ENCODE measurements around the gene ALDH1B1. TPM values are rescaled to one million over a fixed set of nuclear protein-coding genes. Genes with fewer than 3 reads are reported as not detected.

ALDH1B1 gene
- total RNA-seq, 1 experiment from 2014 or later = 46.6 TPM

- Histone ChIP-seq H3K4me1 (ENCODE audit: control insufficient read depth in 1 of 2, insufficient read depth in 2 of 2, low read length in 2 of 2) (no peaks in the 10 kb centered on the region), H3K36me3 (ENCODE audit: control insufficient read depth in 1 of 2, insufficient read depth in 2 of 2, low read length in 2 of 2) (no peaks in the 10 kb centered on the region), H3K9ac (ENCODE audit: low read length) (no peak within 1 kb of the TSS), H3K9me3 (ENCODE audit: control insufficient read depth in 1 of 2, insufficient read depth in 1 of 2, low read depth in 1 of 2, low read length in 2 of 2) (no peaks in the 10 kb centered on the region), H4K20me1 (ENCODE audit: insufficient read depth) (no peaks in the 10 kb centered on the region), H3K9me2 (ENCODE audit: insufficient read depth) (no peaks in the 10 kb centered on the region), H3K79me2 (ENCODE audit: insufficient read depth, low read length) (no peaks in the 10 kb centered on the region), H3K27me3 (ENCODE audit: insufficient read depth, low read length) (peaks cover 2% of the 10 kb centered on the region; the same call in 1 of the 2 replicates), H2AFZ (ENCODE audit: low read depth, low read length, poor library complexity, severe bottlenecking) (no peak within 1 kb of the TSS), H3K27ac (ENCODE audit: low read depth, low read length) (no peak within 1 kb of the TSS), H3K4me2 (ENCODE audit: low read length) (no peak within 1 kb of the TSS), H3K4me3 (replicated peaks in 1 of 2; ENCODE audit: low read depth in 1 of 2, low read length in 2 of 2) (no peak within 1 kb of the TSS)
- ChIA-PET POLR2A (no interaction called here), RAD21 (ENCODE audit: low non-redundant PET in 1 of 2, low total read pairs in 2 of 2, uncharacterized antibody in 2 of 2, unreplicated experiment in 2 of 2) (no interaction called here), CTCF (no interaction called here)
- ATAC-seq = no peak
- intact Hi-C loops (cut with micrococcal nuclease) = no loop called here
- no TSS peak for BruUV-seq (replicated peaks)
- DNase-seq (ENCODE audit: low read depth, low spot score) = no peak
- TF ChIP-seq YY1 (IDR thresholded peaks at IDR 0.05; ENCODE audit: extremely low read depth, insufficient replicate concordance, low read depth, low read length) (no peak), ZNF274 (IDR thresholded peaks at IDR 0.05; ENCODE audit: low read depth, low read length) (no peak), EZH2phosphoT487 (IDR thresholded peaks at IDR 0.05; ENCODE audit: borderline replicate concordance) (no peak), TCF7L2 (IDR thresholded peaks at IDR 0.05; ENCODE audit: borderline replicate concordance, extremely low read depth, insufficient read depth, insufficient read length) (no peak), FOSL1 (IDR thresholded peaks at IDR 0.05; ENCODE audit: low read depth) (no peak), ELF1 (IDR thresholded peaks at IDR 0.05; ENCODE audit: borderline replicate concordance, low read depth) (no peak), CEBPB (IDR thresholded peaks at IDR 0.05; ENCODE audit: low read depth) (no peak), RAD21 (IDR thresholded peaks at IDR 0.05; ENCODE audit: low read depth) (no peak), CBX3 (IDR thresholded peaks at IDR 0.05; ENCODE audit: low read depth) (no peak), ZBTB33 (IDR thresholded peaks at IDR 0.05; ENCODE audit: extremely low read depth, insufficient replicate concordance, low read length) (no peak), POLR2A (IDR thresholded peaks at IDR 0.05; ENCODE audit: borderline replicate concordance, extremely low read depth, insufficient read depth, insufficient read length) (no peak), POLR2AphosphoS5 (IDR thresholded peaks at IDR 0.05; ENCODE audit: low read depth, low read length) (no peak), EZH2 (IDR thresholded peaks at IDR 0.05) (no peak), EGR1 (IDR thresholded peaks at IDR 0.05; ENCODE audit: low read depth) (no peak), SRF (IDR thresholded peaks at IDR 0.05; ENCODE audit: low read depth) (no peak), ATF3 (IDR thresholded peaks at IDR 0.05) (no peak)
- TF ChIP-seq, protein P1, sequence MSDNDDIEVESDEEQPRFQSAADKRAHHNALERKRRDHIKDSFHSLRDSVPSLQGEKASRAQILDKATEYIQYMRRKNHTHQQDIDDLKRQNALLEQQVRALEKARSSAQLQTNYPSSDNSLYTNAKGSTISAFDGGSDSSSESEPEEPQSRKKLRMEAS (IDR thresholded peaks at IDR 0.05) = no peak
- TF ChIP-seq, protein P2, sequence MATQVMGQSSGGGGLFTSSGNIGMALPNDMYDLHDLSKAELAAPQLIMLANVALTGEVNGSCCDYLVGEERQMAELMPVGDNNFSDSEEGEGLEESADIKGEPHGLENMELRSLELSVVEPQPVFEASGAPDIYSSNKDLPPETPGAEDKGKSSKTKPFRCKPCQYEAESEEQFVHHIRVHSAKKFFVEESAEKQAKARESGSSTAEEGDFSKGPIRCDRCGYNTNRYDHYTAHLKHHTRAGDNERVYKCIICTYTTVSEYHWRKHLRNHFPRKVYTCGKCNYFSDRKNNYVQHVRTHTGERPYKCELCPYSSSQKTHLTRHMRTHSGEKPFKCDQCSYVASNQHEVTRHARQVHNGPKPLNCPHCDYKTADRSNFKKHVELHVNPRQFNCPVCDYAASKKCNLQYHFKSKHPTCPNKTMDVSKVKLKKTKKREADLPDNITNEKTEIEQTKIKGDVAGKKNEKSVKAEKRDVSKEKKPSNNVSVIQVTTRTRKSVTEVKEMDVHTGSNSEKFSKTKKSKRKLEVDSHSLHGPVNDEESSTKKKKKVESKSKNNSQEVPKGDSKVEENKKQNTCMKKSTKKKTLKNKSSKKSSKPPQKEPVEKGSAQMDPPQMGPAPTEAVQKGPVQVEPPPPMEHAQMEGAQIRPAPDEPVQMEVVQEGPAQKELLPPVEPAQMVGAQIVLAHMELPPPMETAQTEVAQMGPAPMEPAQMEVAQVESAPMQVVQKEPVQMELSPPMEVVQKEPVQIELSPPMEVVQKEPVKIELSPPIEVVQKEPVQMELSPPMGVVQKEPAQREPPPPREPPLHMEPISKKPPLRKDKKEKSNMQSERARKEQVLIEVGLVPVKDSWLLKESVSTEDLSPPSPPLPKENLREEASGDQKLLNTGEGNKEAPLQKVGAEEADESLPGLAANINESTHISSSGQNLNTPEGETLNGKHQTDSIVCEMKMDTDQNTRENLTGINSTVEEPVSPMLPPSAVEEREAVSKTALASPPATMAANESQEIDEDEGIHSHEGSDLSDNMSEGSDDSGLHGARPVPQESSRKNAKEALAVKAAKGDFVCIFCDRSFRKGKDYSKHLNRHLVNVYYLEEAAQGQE (IDR thresholded peaks at IDR 0.05; ENCODE audit: low read depth) = no peak
- TF ChIP-seq, protein P3, sequence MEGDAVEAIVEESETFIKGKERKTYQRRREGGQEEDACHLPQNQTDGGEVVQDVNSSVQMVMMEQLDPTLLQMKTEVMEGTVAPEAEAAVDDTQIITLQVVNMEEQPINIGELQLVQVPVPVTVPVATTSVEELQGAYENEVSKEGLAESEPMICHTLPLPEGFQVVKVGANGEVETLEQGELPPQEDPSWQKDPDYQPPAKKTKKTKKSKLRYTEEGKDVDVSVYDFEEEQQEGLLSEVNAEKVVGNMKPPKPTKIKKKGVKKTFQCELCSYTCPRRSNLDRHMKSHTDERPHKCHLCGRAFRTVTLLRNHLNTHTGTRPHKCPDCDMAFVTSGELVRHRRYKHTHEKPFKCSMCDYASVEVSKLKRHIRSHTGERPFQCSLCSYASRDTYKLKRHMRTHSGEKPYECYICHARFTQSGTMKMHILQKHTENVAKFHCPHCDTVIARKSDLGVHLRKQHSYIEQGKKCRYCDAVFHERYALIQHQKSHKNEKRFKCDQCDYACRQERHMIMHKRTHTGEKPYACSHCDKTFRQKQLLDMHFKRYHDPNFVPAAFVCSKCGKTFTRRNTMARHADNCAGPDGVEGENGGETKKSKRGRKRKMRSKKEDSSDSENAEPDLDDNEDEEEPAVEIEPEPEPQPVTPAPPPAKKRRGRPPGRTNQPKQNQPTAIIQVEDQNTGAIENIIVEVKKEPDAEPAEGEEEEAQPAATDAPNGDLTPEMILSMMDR (IDR thresholded peaks at IDR 0.05 in 2 of 3, conservative IDR thresholded peaks at IDR 0.05 in 1 of 3; ENCODE audit: borderline replicate concordance in 1 of 3, insufficient read depth in 1 of 3, low read depth in 2 of 3, low read length in 2 of 3) = no peak
Measured at GRCh38 chr9:38423973-38424843, 31.7 kb downstream of the ALDH1B1 start, which contains the start of gene IGFBPL1. Gene IGFBPL1 (minus strand): TSS chr9:38424454. CDS start chr9:38424424, 30 bp downstream.

Data from HCT116 (cell line).